HT-29 (cell line): ENCODE data around the gene FAM24B. TPM values are rescaled to one million over a fixed set of nuclear protein-coding genes. Genes with fewer than 3 reads are reported as not detected.
A peak's percentile ranks its signal among the peaks of the same experiment; 100 is the strongest.
"Not testable (repeated sequence)": the region's sequence is repeated elsewhere in the genome, so short reads cannot be mapped to it uniquely, and the experiment has no call there.

ENCODE experiments used
- DNase-seq: peaks from one replicate; pipeline ENCODE4 v3.0.0-alpha.2; 2015; ENCODE audit warnings: low spot score
- total RNA-seq: library from RNA; depleted of rRNA; stranded (reverse); fragments of >200 nt; shearing (Covaris generic); gene quantifications from 2 replicates; pipeline ENCODE4 v1.2.3, GENCODE V29; 2014; rRNA removed

The FAM24B gene
- total RNA-seq = not detected in 2 replicates

- no peak for DNase-seq
These were observed at the start of gene FAM24B for GRCh38 chr10:122879339-122880273. Gene FAM24B, minus strand, starts transcription at chr10:122879581. Its CDS starts 29,066 bp downstream, at chr10:122850515.

GRCh38 chr10:122915700-122916099 lies 36.3 kb upstream of the FAM24B start:
- no peak for DNase-seq

GRCh38 chr10:122911889-122912484 lies 32.6 kb upstream of the FAM24B start:
- DNase-seq = peak; percentile 56

GRCh38 chr10:122910310-122910709 lies 30.9 kb upstream of the FAM24B start, which contains the start of gene FAM24A:
Gene FAM24A, plus strand, starts transcription at chr10:122910610. Its CDS starts 1,025 bp downstream, at chr10:122911635.
- no peak for DNase-seq

GRCh38 chr10:122903861-122904260 lies 24.5 kb upstream of the FAM24B start:
- not testable (repeated sequence) for DNase-seq

- DNase-seq = no peak
These were observed 15.0 kb upstream of the FAM24B start for GRCh38 chr10:122894261-122894944.

GRCh38 chr10:122884166-122884565 lies 4.8 kb upstream of the FAM24B start:
- no peak for DNase-seq

- DNase-seq = no peak
These were observed 3.4 kb upstream of the FAM24B start for GRCh38 chr10:122882766-122883165.

GRCh38 chr10:122878799-122879338 lies 512 bp downstream of the FAM24B start:
- no peak for DNase-seq

- no peak for DNase-seq
These were observed 2.1 kb downstream of the FAM24B start for GRCh38 chr10:122877264-122877663.

- DNase-seq = no peak
These were observed 2.9 kb downstream of the FAM24B start for GRCh38 chr10:122876467-122876855.

GRCh38 chr10:122875843-122876466 lies 3.4 kb downstream of the FAM24B start:
- no peak for DNase-seq

- DNase-seq = not testable (repeated sequence)
These were observed 7.4 kb downstream of the FAM24B start for GRCh38 chr10:122871947-122872346.

- DNase-seq = not testable (repeated sequence)
These were observed 10.6 kb downstream of the FAM24B start for GRCh38 chr10:122868768-122869167.

- not testable (repeated sequence) for DNase-seq
These were observed 12.5 kb downstream of the FAM24B start for GRCh38 chr10:122866757-122867482.

GRCh38 chr10:122864901-122865300 lies 14.5 kb downstream of the FAM24B start:
- DNase-seq = no peak

GRCh38 chr10:122864194-122864592 lies 15.2 kb downstream of the FAM24B start:
- DNase-seq = no peak

- DNase-seq = no peak
These were observed 15.9 kb downstream of the FAM24B start for GRCh38 chr10:122863216-122864193.

GRCh38 chr10:122861711-122862161 lies 17.6 kb downstream of the FAM24B start:
- no peak for DNase-seq
